ENCODE data around the gene EMID1. TPM values are rescaled to one million over a fixed set of nuclear protein-coding genes. Genes with fewer than 3 reads are reported as not detected.

The EMID1 gene
- 1.2 and 6.8 TPM in 2 replicates for total RNA-seq

DNA sequence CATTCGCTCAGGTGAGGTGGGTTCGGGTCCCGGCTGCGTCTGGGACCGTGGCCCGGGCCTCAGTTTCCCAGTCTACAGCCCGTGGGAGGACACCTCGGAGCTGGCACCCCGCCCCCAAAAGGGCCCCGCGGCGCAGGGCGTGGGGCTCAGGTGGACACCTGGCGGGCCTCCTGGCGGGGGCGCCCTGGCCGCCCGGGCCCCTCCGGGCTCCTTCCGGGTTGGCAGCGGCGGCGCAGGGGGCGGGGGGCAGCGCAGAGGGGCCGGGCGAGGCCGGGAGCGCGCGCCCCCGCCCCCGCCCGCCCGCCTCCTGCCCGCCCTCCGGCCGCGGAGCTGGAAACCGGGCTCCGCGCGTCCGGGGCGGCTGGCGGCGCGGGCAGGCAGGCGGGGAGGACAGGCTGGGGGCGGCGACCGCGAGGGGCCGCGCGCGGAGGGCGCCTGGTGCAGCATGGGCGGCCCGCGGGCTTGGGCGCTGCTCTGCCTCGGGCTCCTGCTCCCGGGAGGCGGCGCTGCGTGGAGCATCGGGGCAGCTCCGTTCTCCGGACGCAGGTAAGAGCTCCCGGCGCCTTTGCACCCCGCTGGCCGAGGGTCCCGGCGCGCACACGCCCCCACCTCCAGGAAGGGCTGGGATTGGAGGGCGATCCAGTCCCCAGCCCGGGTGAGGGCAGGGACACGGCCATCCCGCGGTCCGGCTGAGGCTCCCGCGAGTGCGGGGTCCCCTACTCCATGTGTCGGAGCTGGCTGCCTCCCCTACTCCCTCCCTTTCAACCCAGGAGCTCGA, at the start of gene EMID1:
Gene EMID1 (plus strand): TSS at position 303 of the 778 bp plus-strand sequence. CDS start 143 bp downstream, at position 446.

DNA sequence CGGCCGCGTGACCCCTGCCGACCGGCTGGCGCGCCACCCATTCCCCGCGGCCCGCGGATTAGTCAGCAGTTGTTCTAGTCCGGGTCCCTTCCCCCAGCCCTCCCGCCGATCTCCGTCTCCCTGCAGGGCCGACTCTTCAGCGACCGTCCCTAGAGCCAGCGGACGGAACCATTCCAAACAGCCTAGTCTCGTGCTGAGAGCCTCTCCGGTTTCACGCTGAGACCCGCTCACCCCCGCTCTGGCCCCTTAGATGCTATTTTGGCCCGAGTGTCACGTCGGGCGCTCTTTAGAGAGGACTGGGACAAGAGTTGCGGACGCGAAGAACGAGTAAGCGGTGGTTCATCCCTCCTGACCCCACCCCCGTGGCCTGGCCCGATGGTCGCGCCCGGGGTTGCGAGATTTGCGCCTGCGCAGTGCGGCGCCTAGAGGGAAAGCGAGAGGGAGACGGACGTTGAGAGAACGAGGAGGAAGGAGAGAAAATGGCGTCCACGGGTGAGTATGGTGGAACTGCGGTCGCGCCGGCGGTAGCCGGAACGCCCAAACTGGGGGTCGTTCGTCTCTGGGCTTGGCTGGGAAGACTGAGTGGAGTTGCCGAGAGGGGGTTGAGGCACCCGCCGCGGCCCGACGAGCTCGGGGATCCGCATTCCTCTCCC, 62.3 kb downstream of the EMID1 start, which contains the start of the genes EWSR1 and RHBDD3:
Gene EWSR1 (plus strand): TSS at position 411 of the 653 bp plus-strand sequence. CDS start 69 bp downstream, at position 480.
Gene RHBDD3 (minus strand): TSS at position 124 of the 653 bp plus-strand sequence. CDS start 2,355 bp downstream, outside the sequence.

DNA sequence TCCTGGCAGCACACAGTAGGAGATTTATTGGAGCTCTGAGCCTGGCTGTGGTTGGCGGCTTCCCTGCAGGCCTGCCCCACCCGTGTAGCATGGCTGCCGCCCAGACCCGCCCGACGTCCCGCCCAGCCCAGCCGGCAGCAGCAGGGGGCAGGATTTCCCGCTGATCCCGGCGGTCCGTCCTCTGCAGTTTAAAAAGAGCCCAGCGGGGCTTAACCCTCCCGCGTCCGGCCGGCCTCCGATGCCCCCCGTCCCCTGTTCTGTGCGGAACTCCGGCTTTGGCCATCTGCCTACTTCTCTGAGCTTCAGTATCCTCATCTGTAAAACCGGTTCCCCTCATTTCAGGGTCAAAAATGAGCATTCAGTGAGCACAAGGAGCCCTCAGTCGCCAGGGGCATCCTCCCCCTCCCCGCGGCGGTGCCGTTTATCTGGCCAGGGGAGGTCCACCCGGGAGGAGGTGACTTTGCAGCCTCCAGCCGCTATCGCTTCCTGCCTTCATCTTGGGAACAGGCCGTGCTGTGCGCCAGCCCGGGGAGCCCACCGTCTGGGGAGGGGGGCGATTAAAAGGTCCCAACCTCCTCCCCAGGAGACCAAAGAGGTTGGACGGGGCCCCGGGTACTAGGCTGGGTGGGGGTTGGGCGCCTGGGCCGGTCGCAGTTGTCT, 100.6 kb downstream of the EMID1 start, which contains the start of gene GAS2L1:
Gene GAS2L1 (plus strand): TSS at position 476 of the 660 bp plus-strand sequence. CDS start 1,456 bp downstream, outside the sequence.

Other genes starting within 250 kb of the EMID1 start
- gene C22orf31, start 144.1 kb upstream of the EMID1 start, total RNA-seq: not detected in 2 replicates
- 3.7 and 10.3 TPM in 2 replicates for gene KREMEN1, start 132.9 kb upstream of the EMID1 start, total RNA-seq
- 35.0 and 53.9 TPM in 2 replicates for gene RHBDD3, start 62.1 kb downstream of the EMID1 start, total RNA-seq
- 126 and 136 TPM in 2 replicates for gene EWSR1, start 62.4 kb downstream of the EMID1 start, total RNA-seq
- gene GAS2L1, start 100.8 kb downstream of the EMID1 start, total RNA-seq: 15.7 and 23.7 TPM in 2 replicates
- not detected in 2 replicates for gene RASL10A, start 109.8 kb downstream of the EMID1 start, total RNA-seq
- 23.6 and 32.3 TPM in 2 replicates for gene AP1B1, start 182.7 kb downstream of the EMID1 start, total RNA-seq
- not detected in 2 replicates for gene RFPL1, start 232.7 kb downstream of the EMID1 start, total RNA-seq

Data from pericardium fibroblast (primary cell).